Tongue (tissue), 2 donors: ENCODE results near the gene PTPN14. TPM values are rescaled to one million over a fixed set of nuclear protein-coding genes. Genes with fewer than 3 reads are reported as not detected.

Experiments
- DNase-seq: peaks from one replicate; pipeline ENCODE4 v3.0.0-alpha.2; 2015
- total RNA-seq: library from RNA; depleted of rRNA; stranded (reverse); fragments of >200 nt; gene quantifications from one replicate; pipeline ENCODE4 v1.2.3, GENCODE V29; 2014

Gene PTPN14
- total RNA-seq, 1 donor from 2014 or later: 36.1 TPM

DNA sequence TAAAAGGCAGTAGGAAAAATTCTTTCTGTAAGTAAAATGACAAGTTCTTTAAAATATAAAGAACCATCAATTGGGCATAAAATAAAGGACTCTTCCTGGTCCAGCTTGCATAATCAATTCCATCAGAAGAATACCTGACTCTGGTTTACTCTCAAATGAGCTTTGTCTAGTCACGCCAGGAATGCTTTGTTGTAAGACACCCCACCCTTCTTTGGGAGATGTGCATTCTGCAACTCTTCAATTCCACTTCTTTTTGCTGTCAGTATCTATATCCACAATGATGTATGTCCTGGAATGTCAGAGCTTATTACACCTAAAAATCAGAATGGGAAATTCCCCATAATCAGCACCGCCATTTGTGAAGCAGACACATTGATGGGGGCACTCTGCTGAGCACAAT is 76.1 kb downstream of the PTPN14 start:
- DNase-seq: no peak

DNA sequence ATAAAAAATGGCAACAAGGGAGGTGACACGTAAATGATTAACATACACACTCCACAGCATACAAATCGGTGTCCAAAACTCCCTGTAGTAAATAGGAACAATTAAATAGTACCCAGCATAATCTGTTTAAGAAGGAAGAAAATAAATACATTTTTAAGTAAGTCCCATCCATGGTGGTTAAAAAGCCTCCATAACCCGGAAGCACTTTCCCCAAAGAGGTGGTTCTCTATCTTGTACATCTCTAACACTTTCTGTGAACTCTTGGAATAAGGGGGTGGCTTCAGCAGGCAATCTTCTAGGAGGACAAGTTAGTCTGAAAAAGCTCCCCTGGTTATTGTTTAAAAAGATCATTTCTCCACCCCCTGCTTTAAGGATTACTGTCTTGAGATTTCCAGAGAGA is 76.9 kb downstream of the PTPN14 start:
- DNase-seq: no peak

DNA sequence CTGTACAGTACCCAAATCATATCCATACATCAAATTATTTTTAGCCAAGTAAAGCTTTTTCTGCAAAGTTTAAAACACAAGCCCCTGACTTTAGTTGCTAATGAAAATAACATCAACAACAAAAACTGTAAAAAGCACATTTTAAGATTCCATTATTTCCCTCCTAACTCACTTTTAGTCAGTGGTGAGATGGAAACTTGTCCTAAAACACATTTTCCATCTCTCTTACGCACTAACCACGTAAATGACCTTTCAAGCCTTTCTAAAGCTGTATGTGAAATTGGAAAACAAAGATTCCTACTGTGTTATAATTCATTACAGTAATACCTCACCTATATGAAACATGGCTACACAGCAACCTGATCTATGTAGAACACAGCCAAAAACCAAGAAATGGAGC is 77.5 kb downstream of the PTPN14 start:
- DNase-seq: no peak

DNA sequence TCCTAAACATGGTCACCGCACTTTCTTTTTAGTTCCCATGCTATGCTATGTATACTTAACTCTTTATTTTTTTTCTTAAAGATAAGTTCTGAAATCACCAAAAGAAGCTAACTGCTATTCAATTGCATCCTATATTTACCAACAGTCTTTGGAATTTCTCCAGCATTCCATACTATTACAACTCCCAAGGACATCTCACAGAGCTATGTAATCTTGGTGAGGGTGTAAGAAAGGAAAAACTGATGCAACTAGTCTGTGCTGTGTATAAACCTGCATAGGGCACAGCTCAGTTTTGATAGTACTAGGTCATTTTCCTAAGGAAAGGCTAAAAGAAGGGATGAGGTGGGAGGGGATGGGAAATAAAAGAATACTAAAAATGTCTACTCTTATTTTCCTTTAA is 78.0 kb downstream of the PTPN14 start:
- DNase-seq: no peak

DNA sequence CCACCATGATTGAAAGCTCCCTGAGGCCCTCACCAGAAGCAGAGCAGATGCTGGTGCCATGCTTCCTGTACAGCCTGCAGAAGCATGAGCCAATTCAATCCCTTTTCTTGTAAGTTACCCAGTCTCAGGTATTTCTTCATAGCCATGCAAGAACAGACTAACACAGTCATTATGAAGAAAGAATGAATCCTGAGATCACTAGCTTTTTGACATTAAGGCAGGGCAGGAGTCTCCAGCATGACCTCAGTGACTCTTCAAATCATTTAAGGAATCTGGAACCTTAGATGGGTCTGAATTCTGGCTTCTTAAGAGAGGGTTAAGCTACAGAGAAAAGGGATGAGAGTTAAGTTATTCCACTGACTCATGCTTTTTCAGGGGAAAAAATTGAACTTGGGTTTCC is 79.0 kb downstream of the PTPN14 start:
- DNase-seq: no peak

DNA sequence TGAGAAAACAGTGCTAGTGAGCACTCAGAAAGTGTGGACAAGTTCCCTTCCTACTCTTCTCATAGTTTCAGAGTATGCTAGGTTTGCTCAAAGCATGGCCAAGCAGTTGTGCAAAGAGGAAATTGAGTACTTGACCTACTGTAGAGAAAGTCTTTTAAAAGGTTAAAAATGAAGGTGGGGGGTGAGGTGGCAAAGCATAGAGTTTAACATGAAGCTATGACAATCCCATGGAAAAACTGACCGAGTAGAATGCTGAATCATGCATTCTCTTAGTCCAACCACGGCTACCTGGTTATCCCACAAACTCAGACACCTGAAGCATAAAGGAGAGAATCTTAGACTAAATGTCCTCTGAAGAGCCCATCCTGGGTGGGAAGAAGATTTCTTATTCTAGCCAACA is 79.9 kb downstream of the PTPN14 start:
- no peak for DNase-seq

DNA sequence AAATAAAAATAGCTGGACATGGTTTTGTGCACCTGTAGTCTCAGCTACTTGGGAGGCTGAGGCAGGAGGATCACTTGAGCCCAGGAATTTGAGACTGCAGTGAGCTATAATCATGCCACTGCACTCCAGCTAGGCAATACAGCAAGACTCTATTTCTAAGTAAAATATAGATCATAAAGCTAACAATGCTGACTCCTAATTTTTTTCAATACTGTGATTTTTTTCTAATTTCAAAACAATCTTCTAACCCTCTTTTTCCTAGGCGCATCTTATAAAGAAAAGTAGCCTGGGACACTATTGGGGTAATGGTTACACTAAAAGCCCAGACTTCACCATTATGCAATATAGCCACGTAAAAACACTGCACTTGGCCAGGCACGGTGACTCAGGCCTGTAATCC is 81.3 kb downstream of the PTPN14 start:
- no peak for DNase-seq

DNA sequence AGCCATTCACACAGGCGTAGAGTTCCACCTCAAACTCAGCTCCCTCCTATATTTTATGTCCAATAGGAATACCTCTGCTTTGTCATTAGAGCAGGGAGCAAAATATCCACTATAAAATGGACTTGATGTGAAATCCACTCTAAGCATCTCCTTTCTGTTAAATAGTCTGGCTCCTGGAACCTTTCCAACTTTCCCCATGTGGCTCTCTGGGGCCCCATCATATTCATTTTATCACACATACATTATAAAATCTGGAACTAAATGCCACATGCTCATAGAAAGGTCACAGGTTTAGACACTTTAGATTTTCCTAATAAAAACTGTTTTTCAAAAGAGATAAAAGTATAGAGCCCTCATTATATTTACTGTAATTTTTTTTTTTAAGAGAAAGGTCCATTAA is 82.1 kb downstream of the PTPN14 start:
- DNase-seq: no peak

DNA sequence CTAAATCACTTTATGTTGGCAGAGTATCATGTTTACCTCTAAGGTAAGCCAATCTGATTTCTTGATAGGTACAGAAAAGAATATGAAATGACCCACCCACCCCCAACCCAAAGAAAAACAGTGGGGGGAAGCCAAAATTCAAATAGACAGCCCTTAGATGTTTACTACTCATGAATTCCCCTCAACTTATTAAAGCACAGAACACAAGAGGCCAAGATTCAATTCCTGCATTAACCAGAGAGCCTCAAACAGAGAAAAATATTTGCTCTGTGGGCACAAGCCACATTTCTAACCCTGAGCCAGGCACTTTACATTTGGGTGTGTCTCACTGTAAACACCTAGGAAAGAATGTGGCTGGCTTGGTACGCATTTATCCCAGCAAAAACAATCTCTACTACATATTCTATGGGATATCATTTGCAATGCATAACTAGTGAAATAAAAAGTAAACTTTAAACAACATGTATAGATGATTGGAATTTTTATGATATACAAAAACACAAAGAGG is 84.3 kb downstream of the PTPN14 start:
- no peak for DNase-seq

DNA sequence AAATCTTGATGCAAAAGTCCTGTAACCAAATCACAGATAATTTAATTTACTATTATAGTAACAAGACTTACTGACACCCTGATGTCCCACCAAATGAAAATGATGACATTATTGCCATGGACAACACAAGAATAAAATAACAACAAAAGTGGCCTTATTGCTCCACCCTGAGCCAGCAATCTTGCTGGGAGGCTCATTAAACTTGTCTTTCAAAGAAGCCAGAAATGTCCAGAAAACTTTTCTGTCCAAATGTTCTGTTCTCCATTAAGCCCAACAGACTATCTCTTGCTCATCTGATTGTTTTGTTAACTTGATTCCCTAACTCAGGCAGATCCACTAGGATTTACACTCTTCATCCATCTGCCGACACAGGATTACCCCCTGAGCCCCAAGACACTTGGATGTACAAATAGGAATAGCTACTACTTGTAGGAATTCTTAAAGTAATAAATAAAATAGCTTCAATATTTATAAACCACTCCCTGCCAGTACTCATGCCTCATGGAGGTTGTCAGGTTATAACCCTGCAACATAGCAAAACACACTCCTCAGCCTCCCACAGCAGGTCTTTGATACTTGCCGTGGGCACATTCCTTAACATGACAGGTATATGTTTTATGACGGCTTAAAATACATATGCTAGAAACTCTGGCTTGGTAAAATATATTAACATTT is 84.9 kb downstream of the PTPN14 start:
- peak; percentile 48 for DNase-seq

DNA sequence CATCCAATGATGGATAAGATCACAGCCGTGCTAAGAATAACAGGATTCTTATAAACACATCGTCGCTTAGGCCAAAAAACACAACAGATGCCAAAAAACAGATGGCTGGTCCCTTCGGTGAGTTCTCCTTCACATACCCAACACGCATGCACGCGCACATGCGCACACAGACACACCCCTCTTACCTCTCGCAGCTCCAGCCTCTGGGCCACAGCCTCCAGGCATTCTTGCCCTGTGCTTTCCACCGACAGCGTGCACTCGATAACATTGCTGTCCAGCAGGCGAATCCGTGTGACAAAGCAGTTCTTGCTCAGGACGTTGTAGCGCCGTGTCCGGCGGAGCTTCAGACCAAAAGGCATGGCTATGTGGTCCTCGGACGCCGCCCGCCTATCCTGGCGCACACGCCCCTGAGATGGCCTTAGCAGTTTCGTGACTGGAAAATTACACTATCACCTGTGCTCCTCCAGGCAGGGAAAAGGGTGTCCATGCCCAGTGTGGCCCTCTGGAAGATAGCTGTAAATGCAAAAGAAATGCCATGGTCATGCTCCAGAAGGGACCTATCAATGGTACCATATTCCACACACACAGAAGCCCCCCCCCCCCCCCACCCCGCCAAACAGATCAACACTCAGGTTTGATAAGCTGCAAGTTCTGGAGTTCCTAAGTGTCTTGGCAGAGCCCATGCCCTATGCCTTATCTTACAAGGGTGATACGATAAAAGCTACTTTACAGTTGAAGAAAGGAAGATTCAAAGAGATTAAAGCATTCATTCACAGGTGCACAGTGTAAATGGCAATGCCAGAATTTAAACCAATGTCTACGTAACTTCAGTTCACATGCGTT is 86.7 kb downstream of the PTPN14 start:
- DNase-seq: no peak

DNA sequence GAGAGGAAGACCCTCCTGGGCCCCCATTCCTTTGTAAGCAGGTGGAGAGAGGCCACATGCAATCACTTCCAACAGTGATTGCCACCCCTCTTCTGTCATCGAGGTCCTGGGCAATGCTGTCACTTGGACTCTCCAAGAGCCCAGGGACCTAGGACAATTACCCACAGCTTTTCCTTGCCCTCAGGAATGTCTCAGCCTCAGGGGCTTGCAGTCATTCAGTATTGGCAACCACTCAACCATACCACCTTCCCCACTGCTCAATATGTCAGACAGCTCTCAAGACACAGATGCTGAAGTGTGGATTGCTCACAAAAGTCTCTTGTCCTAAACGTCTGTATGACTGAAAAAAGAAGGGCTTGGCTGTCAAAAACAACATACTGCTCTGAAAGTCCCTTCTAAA is 87.8 kb downstream of the PTPN14 start:
- DNase-seq: no peak

DNA sequence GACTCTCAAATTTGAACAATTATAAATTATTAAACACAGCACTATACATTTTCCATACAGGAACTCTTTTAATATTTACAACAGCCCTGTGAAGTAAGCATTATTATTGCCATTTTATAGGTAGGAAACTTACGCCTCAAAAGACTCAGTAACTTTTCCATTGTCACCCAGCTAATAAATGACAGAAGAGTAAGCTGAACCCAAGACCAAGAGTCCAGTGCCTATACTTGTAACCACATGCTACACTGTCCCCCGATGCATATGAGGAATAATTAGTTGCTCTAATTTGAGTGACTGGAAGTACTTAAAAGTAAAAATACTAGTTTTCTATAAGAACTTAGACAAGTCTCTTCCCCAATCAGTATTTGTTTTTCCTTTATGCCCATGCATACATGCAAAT is 88.5 kb downstream of the PTPN14 start:
- DNase-seq: no peak

DNA sequence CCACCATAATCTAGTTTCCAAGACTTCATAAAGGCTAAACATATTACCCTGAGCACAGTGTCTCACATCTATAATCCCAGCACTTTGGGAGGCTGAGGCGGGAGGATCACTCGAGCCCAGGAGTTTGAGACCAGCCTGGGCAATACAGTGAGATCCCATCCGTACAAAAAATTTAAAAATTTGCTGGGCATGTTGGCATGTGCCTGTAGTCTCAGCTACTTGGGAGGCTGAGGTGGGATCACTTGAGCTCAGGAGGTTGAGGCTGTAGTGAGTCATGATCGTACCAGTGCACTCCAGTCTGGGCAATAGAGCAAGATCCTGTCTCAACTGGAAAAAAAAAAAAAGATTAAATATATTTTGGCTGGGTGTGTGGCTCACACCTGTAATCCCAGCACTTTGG is 90.1 kb downstream of the PTPN14 start:
- no peak for DNase-seq

DNA sequence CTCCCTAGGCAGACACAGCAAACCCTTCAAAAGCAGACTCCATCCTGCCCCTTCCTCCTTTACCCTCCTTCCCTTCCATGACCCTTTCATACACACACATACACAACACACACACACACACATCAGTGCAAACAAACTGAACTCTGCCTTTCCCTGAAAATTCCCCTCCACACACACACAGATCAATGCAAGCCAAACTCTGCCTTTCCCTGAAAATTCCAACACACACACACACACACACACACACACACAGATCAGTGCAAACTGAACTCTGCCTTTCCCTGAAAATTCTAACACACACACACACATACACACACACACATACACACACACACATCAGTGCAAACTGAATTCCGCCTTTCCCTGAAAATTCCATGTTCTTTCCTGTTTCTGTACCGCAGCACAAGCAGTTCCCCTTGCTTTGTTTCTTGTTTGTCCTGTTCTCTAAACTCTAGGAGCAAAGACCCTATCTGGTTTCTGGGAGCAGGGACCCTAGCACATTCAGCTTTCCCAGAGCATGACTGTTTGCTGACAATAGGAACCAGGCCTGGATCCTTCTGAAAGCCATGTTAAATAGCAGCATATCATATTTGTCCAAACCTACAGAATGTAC is 91.0 kb downstream of the PTPN14 start:
- DNase-seq: no peak

DNA sequence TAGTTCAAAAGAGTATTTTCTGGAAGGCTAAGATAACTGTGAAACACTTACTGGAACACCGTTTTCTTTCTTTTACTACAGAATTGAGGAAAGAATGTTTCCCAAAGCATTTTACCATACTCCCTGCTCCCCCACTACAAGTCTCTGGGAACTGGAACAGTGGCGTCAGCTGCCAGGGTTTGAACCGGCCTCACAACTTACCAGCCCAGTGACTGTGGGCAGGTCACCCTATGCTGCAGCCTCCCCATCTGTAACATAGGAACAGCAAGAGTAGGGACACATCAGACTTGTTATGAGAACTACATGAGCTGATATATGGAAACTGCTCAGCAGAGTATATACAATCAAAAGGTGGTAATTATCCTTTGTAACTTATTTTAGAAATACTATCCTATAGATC is 91.5 kb downstream of the PTPN14 start:
- no peak for DNase-seq

DNA sequence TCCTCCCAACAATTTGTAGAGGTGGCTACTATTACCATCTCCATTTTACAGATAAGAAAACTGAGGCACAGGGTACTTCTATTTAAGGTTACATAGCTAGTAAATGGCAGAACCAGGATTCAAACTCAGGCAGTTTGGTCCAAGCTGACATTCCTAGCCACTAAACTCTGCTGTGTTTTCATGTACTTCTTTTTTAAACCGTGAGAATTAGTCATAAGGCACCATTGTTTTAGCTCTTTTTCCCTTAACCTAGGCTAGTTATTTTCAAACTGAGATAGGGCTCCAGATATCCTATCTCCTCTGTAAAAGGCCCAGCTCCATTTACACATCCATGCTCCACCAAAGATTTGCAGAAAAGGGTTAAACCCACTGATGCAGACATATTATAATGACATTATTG is 92.9 kb downstream of the PTPN14 start:
- no peak for DNase-seq

DNA sequence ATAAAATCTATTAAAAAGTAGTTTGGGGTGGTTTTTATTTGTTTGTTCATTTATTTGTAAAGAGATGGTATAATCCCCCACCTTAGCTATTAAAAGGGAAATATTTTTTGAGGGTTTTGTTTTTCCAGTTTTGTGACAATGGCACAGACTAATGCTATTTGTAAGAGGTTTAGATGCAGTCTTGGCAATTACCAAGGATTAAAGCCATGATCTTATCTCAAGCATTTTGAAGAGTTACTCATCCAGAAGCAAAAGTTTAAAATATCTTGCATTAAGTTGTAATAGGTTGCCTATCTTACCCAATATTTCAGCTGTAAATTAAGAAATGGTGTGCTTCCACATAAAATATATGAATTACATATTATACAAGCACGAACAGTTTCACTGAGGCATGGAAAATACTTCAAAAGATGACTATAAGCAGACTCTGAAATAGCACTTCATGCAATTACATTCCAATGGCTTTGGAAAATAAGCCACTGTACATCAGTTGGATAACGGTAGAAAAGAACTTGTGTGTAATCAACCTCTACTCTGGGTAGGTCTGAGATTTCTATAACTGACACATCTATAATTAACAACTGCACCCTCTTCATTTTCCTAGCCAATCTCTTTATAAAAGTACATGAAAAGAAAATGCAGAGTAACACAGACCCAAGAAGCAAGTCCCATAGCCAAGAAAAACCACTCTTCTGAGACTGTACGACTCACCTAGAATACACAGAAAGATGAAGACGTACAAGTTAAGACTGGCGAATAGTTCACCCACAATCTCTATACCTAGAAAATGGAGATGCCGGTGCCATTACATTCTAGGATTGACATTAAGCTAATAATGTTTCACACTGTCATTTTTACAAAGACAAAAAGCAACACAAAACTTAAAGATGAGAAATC is 95.2 kb downstream of the PTPN14 start:
- no peak for DNase-seq

DNA sequence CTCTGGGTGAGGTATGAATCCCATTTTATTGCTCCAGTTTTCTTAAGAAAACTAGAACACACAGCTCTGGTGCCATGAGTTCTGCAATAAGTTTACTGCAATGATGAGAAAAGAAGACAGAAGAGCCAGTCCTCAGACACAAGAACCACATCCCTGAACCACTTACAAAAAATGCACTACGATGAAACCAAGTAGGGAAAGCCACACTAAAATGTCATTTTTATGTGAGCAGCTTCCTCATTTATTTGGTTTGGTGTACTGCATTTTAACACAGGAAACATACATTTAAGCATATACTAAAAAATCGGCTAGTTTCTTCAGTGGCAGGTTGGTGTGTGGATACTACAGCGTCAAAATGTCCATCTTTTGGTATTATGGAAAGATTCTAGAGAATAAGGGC is 95.9 kb downstream of the PTPN14 start:
- DNase-seq: no peak

DNA sequence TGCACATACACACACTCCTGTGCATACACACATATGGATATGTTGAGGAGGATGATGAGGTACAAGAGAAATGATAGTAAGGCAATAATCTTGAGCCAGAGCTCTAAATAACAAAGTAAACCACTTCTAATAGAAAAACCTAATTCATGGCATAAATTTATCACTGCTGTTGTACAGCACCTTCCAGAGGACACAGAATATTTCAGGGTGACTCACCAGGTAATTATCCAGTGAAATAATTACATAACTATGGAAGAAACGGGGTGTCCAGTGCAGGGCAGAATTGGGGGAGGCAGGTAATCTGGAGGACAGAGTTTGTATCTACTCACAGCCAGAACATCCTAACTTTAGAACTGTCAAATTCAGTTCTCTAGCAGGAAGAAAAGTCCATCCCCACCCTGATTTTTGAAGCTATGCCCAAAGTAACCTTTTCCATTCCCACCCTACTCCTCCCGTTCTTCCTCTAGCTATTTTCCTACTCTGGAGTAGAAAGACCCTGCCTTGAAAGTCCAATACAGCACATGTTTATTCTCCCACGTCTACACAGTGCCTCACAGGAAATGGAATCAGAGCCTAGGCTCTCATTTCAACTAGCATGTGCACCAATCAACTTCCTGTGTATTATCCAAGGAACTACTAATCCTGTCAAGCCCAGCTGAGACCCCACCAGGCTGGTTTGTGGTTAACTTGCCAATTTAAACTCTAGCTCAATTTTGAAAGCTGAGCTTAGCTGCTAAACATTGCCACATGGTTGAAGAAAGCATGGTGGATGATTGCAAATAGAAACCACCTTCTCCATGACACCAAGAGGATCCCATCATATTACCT is 96.6 kb downstream of the PTPN14 start:
- DNase-seq: no peak

DNA sequence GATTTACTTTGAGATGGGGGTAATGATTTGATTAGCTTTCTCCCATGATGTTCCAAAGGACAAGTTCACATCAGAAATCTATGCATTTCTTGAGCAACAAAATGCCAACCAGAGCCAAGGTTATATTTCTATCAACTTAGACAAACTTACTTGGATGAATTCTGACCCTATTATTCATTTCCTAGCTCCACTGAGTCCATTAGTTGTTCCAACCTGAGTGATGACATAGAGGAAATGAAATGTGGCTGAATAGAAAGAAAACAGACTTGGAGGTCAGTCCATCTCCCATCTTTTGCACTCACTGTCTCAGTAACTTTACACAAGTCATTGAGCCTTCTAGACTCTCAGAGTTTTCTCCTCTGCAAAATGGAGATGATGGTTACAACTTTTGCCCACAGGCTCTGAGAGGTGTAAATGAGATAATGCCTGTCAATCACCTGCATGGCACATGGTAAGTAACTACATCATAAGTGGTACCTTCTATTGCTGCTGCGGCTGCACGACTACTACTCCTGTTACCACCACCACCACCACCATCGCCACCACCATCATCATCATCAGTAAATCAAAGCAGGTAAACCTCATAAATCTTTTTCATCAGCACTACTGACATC is 98.2 kb downstream of the PTPN14 start:
- DNase-seq: no peak
